Muscle layer of colon (tissue), 2 donors: ENCODE results near the gene SLFN12.

Experiments used
- H3K27ac ChIP-seq: one replicate; pipeline ENCODE4 v1.7.0; 2013; ENCODE audit warnings: low read depth, mild to moderate bottlenecking, low read length, moderate library complexity
- H3K27me3 ChIP-seq, 2 donors: one replicate each; pipeline ENCODE4 v1.7.0; 2013; ENCODE audit warnings: low read length in 2 of 2, mild to moderate bottlenecking in 2 of 2; ENCODE audit not compliant: insufficient read depth in 2 of 2, control insufficient read depth in 1 of 2
- H3K36me3 ChIP-seq: one replicate; pipeline ENCODE4 v1.7.0; 2013; ENCODE audit warnings: mild to moderate bottlenecking, low read length; ENCODE audit not compliant: insufficient read depth
- H3K4me1 ChIP-seq: one replicate; pipeline ENCODE4 v1.7.0; 2013; ENCODE audit warnings: mild to moderate bottlenecking, low read length; ENCODE audit not compliant: insufficient read depth
- H3K4me3 ChIP-seq, 2 donors: one replicate each; pipeline ENCODE4 v1.7.0; 2013; ENCODE audit warnings: low read length in 2 of 2, low read depth in 1 of 2, mild to moderate bottlenecking in 1 of 2, moderate library complexity in 1 of 2
- H3K9ac ChIP-seq: one replicate; pipeline ENCODE4 v1.7.0; 2013; ENCODE audit warnings: low read length
- H3K9me3 ChIP-seq: one replicate; pipeline ENCODE4 v1.7.0; 2013; ENCODE audit warnings: mild to moderate bottlenecking, low read length
- donor health status: abdominal sarcoma.
- donor health status: Adenocarcinoma of cecum.

SLFN12 gene

DNA sequence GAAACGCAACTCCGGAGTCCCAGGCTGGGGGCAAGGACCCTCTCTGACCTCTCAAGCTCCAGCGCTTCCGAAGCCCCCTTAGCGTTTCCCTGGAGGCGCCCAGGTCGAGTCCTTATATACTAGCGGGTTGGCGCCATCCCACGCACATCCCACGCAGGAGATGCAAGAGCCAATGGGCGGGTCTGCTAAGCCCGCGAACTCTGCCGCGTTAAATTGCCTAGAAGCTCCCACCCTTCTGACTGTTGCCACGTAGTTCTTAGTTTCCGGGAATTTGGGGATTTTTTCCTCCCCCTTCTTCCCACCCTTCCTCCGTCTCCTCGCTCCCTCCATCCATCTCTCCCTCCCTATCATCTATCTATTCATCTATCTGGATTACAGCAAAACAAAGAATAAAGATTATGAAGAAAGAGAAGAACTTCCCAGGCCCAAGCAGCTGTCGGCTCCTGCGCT, 58.7 kb downstream of the SLFN12 start, which contains the start of gene SLFN11:
Gene SLFN11 (minus strand): TSS at position 88 of the 450 bp plus-strand sequence. CDS start 9,814 bp downstream, outside the sequence.
- H3K36me3 ChIP-seq = no peaks in the 10 kb centered on the region
- H3K27ac ChIP-seq = peak within 1 kb of the TSS; percentile 91
- H3K27me3 ChIP-seq = no peaks in the 10 kb centered on the region
- no peaks in the 10 kb centered on the region for H3K9me3 ChIP-seq
- peak within 1 kb of the TSS; percentile 99 for H3K9ac ChIP-seq
- peak within 1 kb of the TSS; percentile 58 to 92 for H3K4me3 ChIP-seq
- H3K4me1 ChIP-seq = no peaks in the 10 kb centered on the region

GRCh38 chr17:35372846-35373533, 59.3 kb downstream of the SLFN12 start:
- H3K4me1 ChIP-seq = peaks cover 5% of the 10 kb centered on the region
- H3K4me3 ChIP-seq = peak overlapping the region; percentile 58 to 92
- H3K9me3 ChIP-seq = no peaks in the 10 kb centered on the region
- peak overlapping the region; percentile 99 for H3K9ac ChIP-seq
- peak overlapping the region; percentile 91 for H3K27ac ChIP-seq
- no peaks in the 10 kb centered on the region for H3K36me3 ChIP-seq
- no peaks in the 10 kb centered on the region for H3K27me3 ChIP-seq

- Histone ChIP-seq H3K4me1 (peaks cover 5% of the 10 kb centered on the region), H3K9me3 (no peaks in the 10 kb centered on the region), H3K36me3 (no peaks in the 10 kb centered on the region), H3K4me3 (no peak overlapping the region), H3K27ac (no peak overlapping the region), H3K9ac (no peak overlapping the region), H3K27me3 (no peaks in the 10 kb centered on the region)
These were observed 60.4 kb downstream of the SLFN12 start for GRCh38 chr17:35371934-35372333.

- Histone ChIP-seq H3K4me3 (no peak overlapping the region), H3K27ac (no peak overlapping the region), H3K36me3 (peaks cover 9% of the 10 kb centered on the region), H3K9ac (no peak overlapping the region), H3K27me3 (no peaks in the 10 kb centered on the region), H3K4me1 (peaks cover 5% of the 10 kb centered on the region), H3K9me3 (no peaks in the 10 kb centered on the region)
These were observed 64.0 kb downstream of the SLFN12 start for GRCh38 chr17:35368081-35368830.

- H3K27me3 ChIP-seq = no peaks in the 10 kb centered on the region
- H3K27ac ChIP-seq = no peak overlapping the region
- no peaks in the 10 kb centered on the region for H3K9me3 ChIP-seq
- H3K9ac ChIP-seq = no peak overlapping the region
- H3K4me1 ChIP-seq = peaks cover 6% of the 10 kb centered on the region
- H3K36me3 ChIP-seq = peaks cover 29% of the 10 kb centered on the region
- no peak overlapping the region for H3K4me3 ChIP-seq
These were observed 71.3 kb downstream of the SLFN12 start for GRCh38 chr17:35361027-35361426.
